ENCODE results near the gene DOCK4.
"Not testable (repeated sequence)": the region's sequence is repeated elsewhere in the genome, so short reads cannot be mapped to it uniquely, and the experiment has no call there.

The DOCK4 gene

GRCh38 chr7:111937163-111937562, 269.0 kb downstream of the DOCK4 start:
- no peak for DNase-seq

- DNase-seq, result no peak
These were observed 272.6 kb downstream of the DOCK4 start for GRCh38 chr7:111933609-111934008.

DNA sequence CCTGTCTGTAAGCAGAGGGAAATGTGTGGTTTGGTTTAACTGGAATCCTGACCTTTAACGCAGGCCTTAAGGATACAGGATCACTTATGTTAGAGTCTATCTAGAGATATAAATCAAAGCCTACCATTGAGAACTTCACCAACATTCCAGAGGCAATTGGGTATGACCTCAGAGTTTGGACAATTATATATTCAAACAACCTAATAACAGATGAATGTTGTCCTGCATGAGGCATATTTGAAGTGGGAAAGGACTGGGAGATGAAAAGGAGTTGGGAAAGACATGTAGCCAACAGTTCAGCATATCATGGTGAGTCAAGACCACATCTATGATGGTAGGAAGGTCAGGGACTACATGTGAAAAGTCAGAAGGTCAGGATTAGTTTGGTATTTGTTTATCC, 274.2 kb downstream of the DOCK4 start:
- DNase-seq, result no peak

DNA sequence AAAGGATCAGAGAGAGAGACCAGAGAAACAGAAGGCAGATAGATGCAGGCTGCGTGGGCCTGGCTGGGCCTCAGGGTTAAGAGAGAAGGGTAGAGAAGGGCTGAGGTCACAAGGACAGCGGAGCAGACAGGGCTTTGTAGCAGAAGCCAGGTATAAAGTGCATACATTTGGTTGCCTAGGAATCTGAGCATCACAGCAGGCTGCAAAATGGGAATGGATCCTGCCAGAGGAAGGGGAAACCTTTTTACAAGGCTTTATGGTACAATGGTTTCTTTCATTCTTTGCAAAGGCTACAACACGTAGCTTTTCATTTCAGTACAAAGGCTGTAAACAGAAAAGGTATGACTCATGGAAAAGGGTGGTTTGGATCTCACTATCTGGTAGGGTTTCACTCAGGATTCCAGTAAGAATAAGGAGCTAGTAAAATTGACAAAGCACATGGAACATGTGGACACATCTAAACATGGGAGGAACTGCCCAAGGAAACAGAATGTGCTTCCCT, 275.1 kb downstream of the DOCK4 start:
- DNase-seq, result no peak

DNA sequence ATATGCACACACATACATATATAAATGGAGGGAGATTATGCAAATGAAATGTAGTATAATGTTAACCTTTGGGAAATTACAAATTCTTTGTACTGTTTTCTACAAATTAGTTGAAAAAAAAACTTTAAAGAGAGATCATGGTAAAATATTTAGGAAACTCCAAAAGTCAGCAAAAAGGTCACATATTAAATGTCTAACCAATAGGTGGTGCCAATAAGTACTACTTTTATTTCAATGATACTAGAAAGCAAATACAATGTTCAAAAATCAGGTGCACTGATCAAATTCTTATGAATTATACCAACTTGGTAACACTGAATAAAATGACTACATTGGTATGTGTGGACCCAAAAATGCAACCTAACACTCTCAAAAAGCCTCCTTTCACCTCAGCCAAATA, 276.9 kb downstream of the DOCK4 start:
- DNase-seq, result no peak

DNA sequence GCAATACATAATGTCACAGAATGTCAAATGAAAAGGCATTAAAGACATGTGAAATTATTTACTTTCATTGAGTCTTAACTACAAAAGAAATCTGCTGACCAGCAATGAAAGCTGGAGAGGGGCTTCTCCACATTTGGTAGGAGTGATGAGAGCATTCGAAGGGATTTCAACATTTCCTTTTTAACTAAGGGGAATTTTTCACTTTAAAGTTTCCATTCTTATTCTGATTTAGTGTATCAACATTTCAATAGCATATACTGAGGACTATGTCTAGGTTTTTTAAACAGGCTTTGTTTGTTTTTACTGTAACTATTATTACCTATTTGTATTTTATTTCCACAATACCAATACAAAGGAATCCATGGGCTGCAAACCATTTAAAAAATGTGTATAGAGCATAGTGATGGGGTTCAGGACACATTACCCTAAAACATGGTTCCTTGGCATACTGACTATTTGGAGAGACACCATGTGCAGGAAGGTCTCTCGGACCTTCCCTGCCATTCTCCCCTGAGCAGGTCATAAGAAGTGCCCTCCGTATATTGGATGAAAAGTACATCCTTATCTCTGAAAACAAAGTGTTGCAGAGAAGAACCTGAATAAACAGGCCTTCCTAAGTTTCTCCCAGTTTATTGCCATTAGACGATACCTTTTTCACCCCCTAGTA, 278.7 kb downstream of the DOCK4 start:
- no peak for DNase-seq

GRCh38 chr7:111920329-111920728, 285.9 kb downstream of the DOCK4 start:
- DNase-seq, result no peak

DNA sequence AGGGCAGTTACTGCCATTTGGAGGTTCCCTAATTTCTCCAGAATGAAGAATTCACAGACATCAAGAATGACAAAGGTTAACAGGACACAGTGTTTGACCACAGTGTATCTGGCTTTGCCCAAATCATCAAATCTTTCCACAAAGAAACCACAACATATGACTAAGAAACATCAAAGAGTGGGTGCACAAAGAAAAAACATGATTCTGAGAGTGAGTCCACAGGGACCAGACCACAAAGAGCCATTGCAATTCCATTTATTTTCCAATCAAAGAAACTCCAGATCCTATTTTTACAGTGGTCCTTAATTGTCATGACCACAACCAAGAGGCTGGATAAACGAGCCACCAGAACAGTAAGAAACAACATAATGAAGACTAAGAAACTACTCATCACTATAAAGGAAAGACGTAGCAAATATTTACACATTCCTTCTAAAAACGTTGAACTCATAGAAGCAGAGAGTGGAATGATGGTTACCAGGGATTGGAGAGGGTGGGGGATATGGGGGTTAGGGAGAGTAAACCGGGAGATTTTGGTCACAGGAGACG, 286.5 kb downstream of the DOCK4 start:
- DNase-seq, result no peak

GRCh38 chr7:111919164-111919563, 287.0 kb downstream of the DOCK4 start:
- DNase-seq, result no peak

DNA sequence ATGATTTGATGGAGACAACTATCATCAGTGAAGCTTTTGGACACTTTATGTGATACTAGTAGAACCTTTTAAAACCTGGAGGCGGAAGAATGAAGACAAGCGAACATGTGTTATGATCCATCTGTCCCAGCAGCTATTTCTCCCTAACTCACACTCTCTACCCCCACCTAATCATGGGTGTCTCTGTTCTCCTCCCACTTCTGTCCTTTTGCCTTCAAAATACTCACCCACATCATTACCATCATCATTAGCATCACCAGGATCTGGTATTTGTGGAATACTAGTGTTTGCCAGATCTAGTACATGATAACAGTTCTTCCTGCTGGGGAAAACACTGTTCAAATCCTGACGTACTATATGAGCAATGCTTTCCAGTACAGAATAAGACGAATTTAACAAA, 287.7 kb downstream of the DOCK4 start:
- no peak for DNase-seq

DNA sequence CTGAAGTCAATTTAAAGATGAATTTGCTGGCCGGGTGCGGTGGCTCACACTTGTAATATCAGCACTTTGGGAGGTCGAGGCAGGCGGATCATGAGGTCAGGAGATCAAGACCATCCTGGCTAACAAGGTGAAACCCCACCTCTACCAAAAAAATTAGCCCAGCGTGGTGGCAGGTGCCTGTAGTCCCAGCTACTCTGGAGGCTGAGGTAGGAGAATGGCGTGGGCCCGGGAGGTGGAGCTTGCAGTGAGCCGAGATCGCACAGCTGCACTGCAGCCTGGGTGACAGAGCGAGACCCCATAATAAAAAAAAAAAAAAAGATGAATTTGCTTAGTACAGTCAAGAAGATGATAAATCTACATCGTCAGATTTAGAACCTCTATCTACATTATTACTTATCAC, 288.8 kb downstream of the DOCK4 start:
- not testable (repeated sequence) for DNase-seq

DNA sequence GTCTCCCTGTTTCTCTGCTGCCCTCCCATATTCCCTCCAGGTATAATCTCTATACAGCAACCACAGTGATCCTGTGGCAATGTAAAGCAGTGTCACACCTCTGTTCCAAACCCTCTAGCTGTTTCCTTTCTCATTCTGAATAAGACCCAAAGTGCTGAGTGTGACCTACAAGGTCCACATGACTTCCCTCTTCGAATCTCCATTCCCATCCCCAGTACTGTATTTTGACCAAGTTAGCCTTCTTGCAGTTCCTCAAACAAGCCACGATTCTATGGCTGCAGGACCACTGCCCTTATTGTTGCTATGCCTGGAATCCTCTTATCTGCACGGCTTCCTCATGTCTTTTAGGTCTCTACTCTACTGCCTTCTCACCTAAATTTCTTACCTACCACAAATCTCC, 291.9 kb downstream of the DOCK4 start:
- DNase-seq, result no peak

DNA sequence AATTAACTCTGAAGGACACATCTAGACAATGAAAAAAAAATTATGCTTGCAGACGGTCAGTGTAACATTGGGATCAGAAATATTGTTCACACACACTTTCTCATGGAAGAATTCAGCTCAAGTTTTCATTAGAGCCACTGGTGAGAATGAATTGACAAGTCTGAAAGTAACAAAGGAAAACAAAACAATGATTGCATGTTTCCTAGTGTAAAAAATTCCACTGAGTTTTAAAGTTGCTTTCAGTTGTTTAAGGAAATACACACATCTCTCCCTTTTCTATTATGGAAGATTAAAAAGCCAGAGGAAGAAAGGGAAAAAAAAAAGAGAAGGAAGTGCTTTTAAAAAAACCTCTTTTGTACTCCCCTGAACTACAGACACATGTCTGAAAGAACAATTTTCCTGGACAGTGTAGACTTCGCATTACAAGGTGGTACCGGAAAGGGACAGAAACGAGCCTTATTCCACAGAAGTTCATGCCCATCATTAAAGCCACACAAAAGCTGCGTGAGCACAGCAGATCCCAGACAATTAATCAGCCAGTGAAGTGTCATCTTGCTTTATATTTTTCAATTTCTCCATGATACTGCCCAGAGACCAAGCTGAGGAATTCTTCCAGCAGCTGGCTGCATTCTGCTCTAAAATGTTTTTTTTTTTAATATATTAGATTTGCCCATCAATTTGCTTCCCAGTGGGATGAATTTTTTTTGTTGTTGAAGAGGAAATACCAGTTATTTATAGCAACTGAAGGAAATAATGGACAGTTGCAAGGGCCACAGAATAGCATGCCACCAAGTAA, 294.8 kb downstream of the DOCK4 start:
- DNase-seq, result no peak

DNA sequence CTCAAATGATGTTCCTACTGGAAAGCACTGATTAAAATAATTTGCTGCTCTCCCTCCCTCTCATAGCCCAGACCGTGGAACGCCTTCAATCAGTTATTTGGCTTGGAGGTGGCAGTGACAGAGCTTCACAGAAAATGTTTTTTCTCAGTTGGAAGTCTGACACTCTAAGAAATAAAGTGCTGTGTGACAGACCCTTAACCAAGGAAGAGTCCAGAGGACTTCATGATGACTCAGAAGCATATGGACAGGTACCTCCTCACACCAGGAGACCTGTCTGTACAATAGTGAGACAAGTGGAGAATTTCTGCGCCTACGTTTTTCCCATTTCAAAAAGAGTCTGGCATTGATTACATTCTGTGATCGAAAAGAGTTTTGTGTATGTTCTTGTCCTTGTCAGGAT, 295.5 kb downstream of the DOCK4 start:
- DNase-seq, result no peak

- DNase-seq, result not testable (repeated sequence)
These were observed 297.5 kb downstream of the DOCK4 start for GRCh38 chr7:111908673-111909072.

DNA sequence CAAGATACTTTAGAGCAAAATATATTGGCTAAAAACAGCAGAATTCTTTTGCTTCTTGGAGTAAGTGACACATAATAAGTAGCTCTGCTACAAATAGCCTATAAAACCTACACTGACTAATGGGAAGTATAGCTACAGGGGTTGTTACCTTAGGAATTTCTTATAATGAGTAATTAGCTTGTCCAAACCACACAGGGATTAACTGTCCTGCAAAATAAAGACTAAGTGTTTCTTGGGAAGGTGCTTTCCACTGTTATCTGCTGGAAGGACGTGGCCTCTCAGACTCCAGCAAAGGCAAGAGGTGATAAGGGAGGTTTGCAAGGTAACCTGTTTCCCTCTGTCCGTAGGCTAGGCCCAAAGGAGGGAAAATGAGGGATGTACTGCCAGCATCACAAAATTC, 302.4 kb downstream of the DOCK4 start:
- no peak for DNase-seq

DNA sequence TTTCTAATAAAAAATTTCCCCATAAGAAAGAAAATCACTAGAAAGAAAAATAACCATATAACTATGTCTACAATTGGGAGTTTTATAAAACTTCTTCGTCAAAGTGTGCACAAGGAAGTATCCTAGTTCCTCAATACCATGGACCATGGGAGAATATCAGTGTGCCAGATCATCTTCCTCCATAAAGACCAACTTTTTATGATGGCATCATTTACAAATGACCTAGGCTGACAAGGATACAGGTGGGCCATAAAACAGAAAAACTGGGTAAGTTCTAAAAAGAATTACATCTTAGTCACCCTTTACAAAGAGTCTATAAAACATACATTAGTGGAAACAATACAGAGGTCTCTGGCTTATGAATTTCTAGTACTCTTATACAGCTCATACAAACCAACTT, 303.2 kb downstream of the DOCK4 start:
- no peak for DNase-seq

GRCh38 chr7:111900283-111900682, 305.9 kb downstream of the DOCK4 start:
- DNase-seq, result no peak

DNA sequence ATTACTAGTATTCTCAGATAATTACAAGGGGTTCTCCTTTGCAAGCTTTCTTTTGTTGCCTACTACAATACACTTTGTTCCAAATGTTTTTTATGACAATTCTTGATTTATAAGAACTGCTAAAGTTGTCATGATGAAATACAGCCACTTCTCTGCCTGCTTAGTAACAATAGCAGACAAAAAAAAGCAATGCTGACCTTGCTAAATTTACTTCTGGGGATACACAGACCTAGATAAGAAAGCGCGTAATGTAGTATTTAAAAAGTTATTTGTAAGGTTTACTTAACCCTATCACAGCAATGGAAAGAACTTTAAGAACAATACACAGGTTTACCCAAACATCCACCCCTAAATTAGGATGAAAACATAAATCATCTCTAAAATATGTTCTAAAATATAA, 311.1 kb downstream of the DOCK4 start:
- DNase-seq, result no peak

GRCh38 chr7:111894518-111894917, 311.7 kb downstream of the DOCK4 start:
- DNase-seq, result no peak

GRCh38 chr7:111893190-111893589, 313.0 kb downstream of the DOCK4 start:
- no peak for DNase-seq

GRCh38 chr7:111892588-111892987, 313.6 kb downstream of the DOCK4 start:
- DNase-seq, result no peak

- no peak for DNase-seq
These were observed 318.5 kb downstream of the DOCK4 start for GRCh38 chr7:111887734-111888133.

DNA sequence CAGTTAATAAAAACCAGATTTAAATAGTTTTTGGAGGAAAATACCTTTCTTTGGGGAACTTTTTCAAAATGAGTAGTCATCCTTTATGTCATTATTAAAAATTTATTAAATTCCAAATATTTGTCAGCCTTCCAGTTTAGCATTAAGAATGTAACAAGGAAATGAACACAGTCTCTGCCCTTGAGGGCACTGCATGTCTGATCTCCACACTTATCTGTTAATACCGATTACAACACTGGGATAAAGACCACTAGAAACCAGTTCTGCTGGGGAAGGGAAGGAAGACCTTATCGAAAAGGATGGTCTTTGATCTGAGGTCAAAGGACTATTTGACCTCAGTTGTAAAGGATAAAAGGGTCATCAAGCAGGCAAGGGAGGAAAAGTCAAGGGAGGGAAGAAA, 320.0 kb downstream of the DOCK4 start:
- DNase-seq, result no peak
